Measurements from ENCODE around the gene NQO1. TPM values are rescaled to one million over a fixed set of nuclear protein-coding genes. Genes with fewer than 3 reads are reported as not detected.

Gene NQO1
- 889 and 1,000 TPM in 2 replicates for total RNA-seq

GRCh38 chr16:69726313-69727060 lies at the start of gene NQO1:
Gene NQO1, minus strand, starts transcription at chr16:69726560. Its CDS starts 121 bp downstream, at chr16:69726439.

GRCh38 chr16:69761983-69762813 lies 35.8 kb upstream of the NQO1 start, which contains the start of gene WWP2:
Gene WWP2, plus strand, starts transcription at chr16:69762332. Its CDS starts 24,679 bp downstream, at chr16:69787011.

GRCh38 chr16:69754469-69755310 lies 28.3 kb upstream of the NQO1 start, which contains the start of gene NOB1:
Gene NOB1, minus strand, starts transcription at chr16:69754926. Its CDS starts 16 bp downstream, at chr16:69754910.

Other genes starting within 250 kb of the NQO1 start
- gene NFAT5, start 160.6 kb downstream of the NQO1 start, total RNA-seq: 40.1 and 47.8 TPM in 2 replicates
- gene NOB1, start 28.4 kb upstream of the NQO1 start, total RNA-seq: 33.5 and 43.6 TPM in 2 replicates
- gene WWP2, start 35.8 kb upstream of the NQO1 start, total RNA-seq: 43.6 and 71.5 TPM in 2 replicates
- 0.65 and 0.86 TPM in 2 replicates for gene CLEC18A, start 224.8 kb upstream of the NQO1 start, total RNA-seq